Measurements from ENCODE around the gene ROR2. TPM values are rescaled to one million over a fixed set of nuclear protein-coding genes. Genes with fewer than 3 reads are reported as not detected.

The ROR2 gene
- total RNA-seq, 1 experiment from 2014 or later, result 0.66 TPM

DNA sequence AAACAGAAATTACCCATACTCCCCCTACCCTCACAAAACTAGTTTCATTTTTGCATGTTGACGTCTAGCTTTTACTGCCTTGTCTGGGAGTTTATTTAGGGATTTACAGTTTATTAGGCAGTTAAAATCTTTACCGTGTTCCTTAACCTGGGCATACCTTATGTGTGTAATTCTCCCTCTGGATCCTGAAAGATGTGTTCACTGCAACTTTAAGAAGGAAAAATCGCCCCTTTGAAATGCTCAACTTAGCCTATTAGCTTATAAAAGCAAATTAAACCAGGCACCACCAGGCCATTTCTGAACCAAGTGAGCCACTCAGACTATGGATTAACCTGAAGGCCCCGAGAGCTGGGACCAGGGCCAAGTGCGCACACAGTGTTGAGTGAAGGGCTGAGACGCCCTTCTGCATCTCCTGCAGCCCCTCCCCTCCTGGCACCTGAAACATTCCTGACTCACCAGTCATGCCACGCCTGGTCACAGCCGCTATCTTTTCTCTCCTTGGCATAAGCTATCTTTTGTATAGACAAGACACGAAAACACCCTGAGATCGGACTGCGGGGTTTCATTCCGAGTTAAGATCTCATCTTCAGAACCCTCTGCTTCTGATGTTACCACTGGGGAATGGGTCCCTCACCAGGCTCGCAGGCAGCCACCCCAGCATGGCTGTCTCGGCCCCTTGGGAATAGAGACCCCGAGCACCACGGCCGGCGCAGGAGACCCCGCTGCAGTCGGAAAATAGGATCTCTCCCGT is 111.9 kb downstream of the ROR2 start:
- no peaks in the 10 kb centered on the region for H3K9me3 ChIP-seq (replicated peaks)
- no peaks in the 10 kb centered on the region for H3K36me3 ChIP-seq
- DNase-seq (ENCODE audit: low read depth in 1 of 2, low spot score in 2 of 2), result no peak
- no peak overlapping the region for H3K4me3 ChIP-seq
- no peaks in the 10 kb centered on the region; the same call in 1 of the 2 replicates for H3K27me3 ChIP-seq (replicated peaks)
- H3K4me1 ChIP-seq (replicated peaks), result no peaks in the 10 kb centered on the region
- H3K27ac ChIP-seq, result no peak overlapping the region

- no peaks in the 10 kb centered on the region for H3K36me3 ChIP-seq
- H3K27me3 ChIP-seq (replicated peaks), result no peaks in the 10 kb centered on the region; the same call in 1 of the 2 replicates
- no peak overlapping the region for H3K4me3 ChIP-seq
- H3K9me3 ChIP-seq (replicated peaks), result no peaks in the 10 kb centered on the region
- no peaks in the 10 kb centered on the region for H3K4me1 ChIP-seq (replicated peaks)
- no peak overlapping the region for H3K27ac ChIP-seq
- no peak for DNase-seq (ENCODE audit: low read depth in 1 of 2, low spot score in 2 of 2)
Observed at GRCh38 chr9:91836515-91836914, 113.5 kb downstream of the ROR2 start.

DNA sequence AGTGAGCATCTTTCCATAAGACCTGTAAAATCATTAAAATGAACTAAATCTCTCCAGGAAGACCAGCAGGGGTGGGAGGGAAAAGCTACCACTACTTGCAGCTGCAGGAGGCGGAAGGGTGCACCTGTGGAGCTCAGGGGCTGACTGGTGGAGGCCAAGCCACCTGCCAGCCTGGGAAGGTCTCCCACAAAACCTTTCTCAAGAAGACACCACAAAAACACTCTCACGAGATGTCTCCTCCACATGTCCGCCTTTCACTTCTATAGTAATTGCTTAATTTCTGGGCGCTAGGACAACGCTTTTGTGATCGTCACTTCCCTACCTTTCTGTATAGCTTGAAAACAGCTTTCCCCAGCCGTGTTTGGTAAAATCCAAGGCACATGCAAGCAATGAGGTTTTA is 114.4 kb downstream of the ROR2 start:
- Histone ChIP-seq H3K27me3 (replicated peaks) (no peaks in the 10 kb centered on the region; the same call in 1 of the 2 replicates), H3K27ac (no peak overlapping the region)

DNA sequence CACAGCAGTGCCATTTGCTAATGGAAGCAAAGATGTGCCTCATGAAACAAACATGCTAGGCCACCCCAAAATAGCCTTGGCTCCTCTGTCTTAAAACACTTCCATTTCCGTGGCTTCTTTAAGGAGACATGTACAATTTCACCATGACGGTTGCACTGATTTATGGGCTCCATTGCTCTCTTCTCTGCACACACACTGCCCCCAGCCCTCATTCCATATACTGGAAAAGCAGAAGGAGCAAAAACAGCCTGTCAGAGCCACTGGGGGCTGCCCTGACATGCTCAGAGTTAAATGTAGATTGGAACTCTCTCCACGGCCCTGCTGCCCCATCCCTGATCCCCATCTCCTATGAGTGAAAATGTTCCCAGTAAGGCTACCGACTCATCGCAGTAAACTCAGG is 114.8 kb downstream of the ROR2 start:
- Histone ChIP-seq H3K9me3 (replicated peaks) (no peaks in the 10 kb centered on the region), H3K27me3 (replicated peaks) (no peaks in the 10 kb centered on the region; the same call in 1 of the 2 replicates), H3K4me1 (replicated peaks) (no peaks in the 10 kb centered on the region), H3K36me3 (no peaks in the 10 kb centered on the region), H3K4me3 (no peak overlapping the region), H3K27ac (no peak overlapping the region)
- DNase-seq (ENCODE audit: low read depth in 1 of 2, low spot score in 2 of 2), result no peak

More for the DNA sequence above, 114.4 kb downstream of the ROR2 start:
- no peaks in the 10 kb centered on the region for H3K4me1 ChIP-seq (replicated peaks)
- H3K9me3 ChIP-seq (replicated peaks), result no peaks in the 10 kb centered on the region
- DNase-seq (ENCODE audit: low read depth in 1 of 2, low spot score in 2 of 2), result no peak
- no peaks in the 10 kb centered on the region for H3K36me3 ChIP-seq
- no peak overlapping the region for H3K4me3 ChIP-seq

GRCh38 chr9:91834740-91835139 is 115.3 kb downstream of the ROR2 start:
- H3K9me3 ChIP-seq (replicated peaks), result no peaks in the 10 kb centered on the region
- no peak overlapping the region for H3K4me3 ChIP-seq
- no peaks in the 10 kb centered on the region for H3K36me3 ChIP-seq
- DNase-seq (ENCODE audit: low read depth in 1 of 2, low spot score in 2 of 2), result no peak
- H3K4me1 ChIP-seq (replicated peaks), result no peaks in the 10 kb centered on the region
- H3K27me3 ChIP-seq (replicated peaks), result no peaks in the 10 kb centered on the region; the same call in 1 of the 2 replicates
- H3K27ac ChIP-seq, result no peak overlapping the region

DNA sequence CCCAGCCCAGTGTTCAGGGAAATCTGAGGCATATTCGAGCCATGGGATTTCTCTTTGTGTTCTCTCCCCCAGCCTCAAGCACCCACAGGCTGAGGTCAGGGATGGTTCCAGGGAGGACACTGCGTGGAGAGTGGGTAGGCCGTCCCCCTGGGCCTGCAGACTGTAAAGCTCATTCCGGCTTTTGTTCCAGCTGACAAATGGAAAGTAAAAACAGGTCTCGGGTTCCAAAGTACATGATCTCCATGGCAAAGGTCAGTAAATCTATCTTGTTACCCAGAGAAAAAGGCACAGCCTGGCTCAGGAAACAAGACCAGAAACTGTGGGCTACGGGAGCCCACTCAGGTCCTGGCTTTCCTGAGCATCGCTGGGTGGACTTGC is 116.2 kb downstream of the ROR2 start:
- Histone ChIP-seq H3K27me3 (replicated peaks) (no peaks in the 10 kb centered on the region; the same call in 1 of the 2 replicates), H3K36me3 (no peaks in the 10 kb centered on the region), H3K4me3 (no peak overlapping the region), H3K9me3 (replicated peaks) (no peaks in the 10 kb centered on the region), H3K27ac (no peak overlapping the region), H3K4me1 (replicated peaks) (no peaks in the 10 kb centered on the region)
- no peak for DNase-seq (ENCODE audit: low read depth in 1 of 2, low spot score in 2 of 2)

GRCh38 chr9:91833096-91833877 is 116.7 kb downstream of the ROR2 start:
- H3K4me1 ChIP-seq (replicated peaks), result no peaks in the 10 kb centered on the region

GRCh38 chr9:91832322-91832721 is 117.7 kb downstream of the ROR2 start:
- Histone ChIP-seq H3K9me3 (replicated peaks) (no peaks in the 10 kb centered on the region), H3K36me3 (no peaks in the 10 kb centered on the region), H3K4me3 (no peak overlapping the region), H3K27ac (no peak overlapping the region), H3K4me1 (replicated peaks) (no peaks in the 10 kb centered on the region), H3K27me3 (replicated peaks) (no peaks in the 10 kb centered on the region)
- DNase-seq (ENCODE audit: low read depth in 1 of 2, low spot score in 2 of 2), result no peak

More at GRCh38 chr9:91833096-91833877, 116.7 kb downstream of the ROR2 start:
- Histone ChIP-seq H3K27ac (no peak overlapping the region), H3K36me3 (no peaks in the 10 kb centered on the region), H3K9me3 (replicated peaks) (no peaks in the 10 kb centered on the region), H3K27me3 (replicated peaks) (no peaks in the 10 kb centered on the region; the same call in 1 of the 2 replicates), H3K4me3 (no peak overlapping the region)
- no peak for DNase-seq (ENCODE audit: low read depth in 1 of 2, low spot score in 2 of 2)

GRCh38 chr9:91825866-91826265 is 124.2 kb downstream of the ROR2 start:
- Histone ChIP-seq H3K9me3 (replicated peaks) (no peaks in the 10 kb centered on the region), H3K27ac (no peak overlapping the region)
- no peak for DNase-seq (ENCODE audit: low read depth in 1 of 2, low spot score in 2 of 2)

DNA sequence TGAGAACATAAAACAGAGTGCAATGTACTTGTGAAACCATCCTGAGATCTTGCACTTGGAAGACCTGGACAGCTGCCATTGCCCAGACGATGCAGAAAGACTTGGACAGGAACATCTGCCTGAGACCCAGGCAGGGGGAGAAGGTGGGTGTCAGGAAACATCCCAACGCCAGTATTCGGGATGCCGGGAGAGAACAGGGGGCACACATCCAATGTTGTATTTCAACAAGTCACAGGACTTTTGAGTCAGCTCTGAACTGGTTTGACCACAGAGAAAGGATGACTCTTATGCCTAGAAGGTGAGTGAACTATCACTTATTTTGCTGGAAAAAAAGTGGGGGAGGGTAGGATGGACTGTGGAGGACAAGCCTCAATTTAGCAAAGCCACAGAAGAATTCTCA is 124.6 kb downstream of the ROR2 start:
- H3K27me3 ChIP-seq (replicated peaks), result no peaks in the 10 kb centered on the region; the same call in none of the 2 replicates
- H3K27ac ChIP-seq, result no peak overlapping the region
- no peaks in the 10 kb centered on the region for H3K4me1 ChIP-seq (replicated peaks)
- H3K9me3 ChIP-seq (replicated peaks), result no peaks in the 10 kb centered on the region
- no peak for DNase-seq (ENCODE audit: low read depth in 1 of 2, low spot score in 2 of 2)
- no peaks in the 10 kb centered on the region for H3K36me3 ChIP-seq
- H3K4me3 ChIP-seq, result no peak overlapping the region

More at GRCh38 chr9:91825866-91826265, 124.2 kb downstream of the ROR2 start:
- no peaks in the 10 kb centered on the region for H3K4me1 ChIP-seq (replicated peaks)
- H3K27me3 ChIP-seq (replicated peaks), result no peaks in the 10 kb centered on the region; the same call in none of the 2 replicates
- H3K36me3 ChIP-seq, result no peaks in the 10 kb centered on the region
- no peak overlapping the region for H3K4me3 ChIP-seq

- Histone ChIP-seq H3K4me3 (no peak overlapping the region), H3K4me1 (replicated peaks) (no peaks in the 10 kb centered on the region), H3K27me3 (replicated peaks) (no peaks in the 10 kb centered on the region; the same call in none of the 2 replicates), H3K36me3 (no peaks in the 10 kb centered on the region), H3K9me3 (replicated peaks) (no peaks in the 10 kb centered on the region), H3K27ac (no peak overlapping the region)
- DNase-seq (ENCODE audit: low read depth in 1 of 2, low spot score in 2 of 2), result no peak
Observed at GRCh38 chr9:91824601-91825305, 125.3 kb downstream of the ROR2 start.

DNA sequence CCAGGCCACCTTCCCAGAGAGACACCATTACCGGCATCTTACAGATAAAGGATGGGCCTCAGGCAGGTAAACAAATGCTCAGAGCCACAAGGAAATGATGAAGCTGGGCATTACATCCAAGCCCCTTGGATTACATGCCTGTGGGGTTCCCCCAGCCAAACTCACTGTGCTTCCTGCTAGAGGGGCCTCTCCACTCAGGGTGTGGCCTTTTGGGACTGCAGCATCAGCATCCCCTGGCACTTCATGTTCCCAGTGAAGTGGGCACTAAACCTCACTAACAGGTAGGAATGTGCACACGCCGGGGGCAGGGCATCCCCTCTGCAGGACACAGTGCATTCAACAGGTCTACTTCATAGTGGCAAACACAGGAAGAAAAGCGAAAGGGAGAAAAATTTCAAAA is 125.9 kb downstream of the ROR2 start:
- H3K27me3 ChIP-seq (replicated peaks), result no peaks in the 10 kb centered on the region; the same call in none of the 2 replicates

GRCh38 chr9:91820949-91821880 is 128.8 kb downstream of the ROR2 start:
- no peak for DNase-seq (ENCODE audit: low read depth in 1 of 2, low spot score in 2 of 2)
- Histone ChIP-seq H3K27ac (no peak overlapping the region), H3K4me3 (no peak overlapping the region)

More for the DNA sequence above, 125.9 kb downstream of the ROR2 start:
- Histone ChIP-seq H3K4me1 (replicated peaks) (no peaks in the 10 kb centered on the region), H3K9me3 (replicated peaks) (no peaks in the 10 kb centered on the region), H3K27ac (no peak overlapping the region), H3K4me3 (no peak overlapping the region), H3K36me3 (no peaks in the 10 kb centered on the region)
- DNase-seq (ENCODE audit: low read depth in 1 of 2, low spot score in 2 of 2), result no peak

More at GRCh38 chr9:91820949-91821880, 128.8 kb downstream of the ROR2 start:
- Histone ChIP-seq H3K9me3 (replicated peaks) (no peaks in the 10 kb centered on the region), H3K27me3 (replicated peaks) (no peaks in the 10 kb centered on the region; the same call in none of the 2 replicates), H3K4me1 (replicated peaks) (no peaks in the 10 kb centered on the region; the same call in 1 of the 2 replicates), H3K36me3 (no peaks in the 10 kb centered on the region)
